DMS53 treated with DMSO at 0.1 percent for 48 hours (cell line): ENCODE data around the gene KIAA1671.

ENCODE experiments used
- DNase-seq: peaks from one replicate; lab custom pipeline; 2025; ENCODE audit not compliant: unreplicated experiment; lab: John Stamatoyannopoulos, UW

Gene KIAA1671

DNA sequence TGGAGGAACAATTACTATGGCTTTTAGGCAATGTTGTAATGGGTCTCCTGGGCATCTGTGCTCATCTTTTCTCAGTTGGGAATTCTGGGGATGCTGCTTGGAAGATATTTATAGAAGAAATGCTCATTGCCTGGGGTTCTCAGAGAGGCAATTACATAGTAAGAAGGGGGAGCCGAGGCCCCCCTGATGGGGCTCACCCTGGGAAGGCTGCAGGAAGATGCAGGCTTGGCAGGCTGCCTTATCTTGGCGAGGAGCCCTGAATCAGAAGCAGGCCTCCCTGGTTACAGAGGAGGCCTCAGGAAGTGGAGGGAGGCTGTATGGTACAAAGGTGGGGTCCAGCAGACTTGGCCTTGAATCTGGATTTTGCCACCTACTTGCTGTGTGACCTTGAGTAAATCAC is 186.5 kb downstream of the KIAA1671 start:
- no peak for DNase-seq

DNA sequence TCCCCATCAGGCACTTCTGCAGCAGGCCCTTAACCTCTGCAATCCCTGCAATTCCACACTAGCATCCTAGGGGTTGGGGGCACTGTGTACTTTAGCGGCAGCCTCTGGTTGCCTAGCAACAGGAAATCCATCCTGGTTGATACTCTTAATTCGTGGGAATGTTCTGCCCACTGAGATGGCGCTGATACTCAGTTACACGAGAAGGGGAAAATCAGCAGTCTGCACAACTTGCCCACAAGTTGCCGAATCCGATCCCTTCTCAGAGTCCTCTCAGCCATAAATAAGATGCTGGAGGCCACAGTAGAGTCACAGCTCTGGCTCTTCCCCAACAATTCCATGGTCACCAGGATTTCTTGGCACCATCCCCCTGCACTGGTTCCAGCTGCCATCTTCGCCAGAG is 189.6 kb downstream of the KIAA1671 start:
- no peak for DNase-seq

DNA sequence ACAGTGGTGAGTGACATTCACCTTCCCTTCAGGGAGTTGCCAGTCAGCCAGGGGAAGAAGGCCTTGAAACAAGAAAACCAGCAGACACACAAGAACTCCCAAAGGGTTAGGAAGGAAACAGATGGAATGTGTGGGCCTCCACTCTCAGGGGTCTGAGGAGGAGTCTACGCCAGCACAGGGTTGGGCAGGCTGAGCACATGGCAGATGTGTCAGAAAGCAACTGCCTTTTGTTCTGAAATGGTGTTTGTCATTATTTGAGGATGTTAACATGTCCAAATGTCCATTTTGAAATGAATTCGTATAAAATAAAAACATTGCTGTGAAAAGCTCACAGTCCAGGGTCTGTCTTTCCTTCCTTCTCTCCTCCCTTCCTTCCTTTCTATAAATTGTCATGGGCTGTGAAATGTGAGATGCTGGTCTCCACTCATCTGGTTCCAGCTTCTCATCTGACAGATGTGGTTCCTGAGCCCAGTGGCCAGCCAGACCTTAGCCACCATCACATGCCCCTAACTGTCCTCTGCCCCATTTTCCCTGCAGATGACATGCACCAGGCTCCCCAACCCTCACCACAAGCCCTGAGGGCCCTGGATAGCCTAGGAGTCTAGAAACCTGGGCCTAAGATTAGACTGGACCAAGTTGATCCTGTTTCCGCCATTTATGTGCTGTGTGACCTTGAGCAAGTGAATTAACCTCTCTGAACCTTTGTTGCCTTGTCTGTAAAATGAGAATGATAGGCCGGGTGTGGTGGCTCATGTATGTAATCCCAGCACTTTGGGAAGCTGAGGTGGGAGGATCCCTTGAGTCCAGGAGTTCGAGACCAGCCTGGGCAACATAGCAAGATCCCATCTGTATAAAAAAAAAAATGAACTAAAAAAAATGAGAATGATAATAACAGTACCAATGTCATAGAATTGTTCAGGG is 190.9 kb downstream of the KIAA1671 start:
- DNase-seq = no peak

DNA sequence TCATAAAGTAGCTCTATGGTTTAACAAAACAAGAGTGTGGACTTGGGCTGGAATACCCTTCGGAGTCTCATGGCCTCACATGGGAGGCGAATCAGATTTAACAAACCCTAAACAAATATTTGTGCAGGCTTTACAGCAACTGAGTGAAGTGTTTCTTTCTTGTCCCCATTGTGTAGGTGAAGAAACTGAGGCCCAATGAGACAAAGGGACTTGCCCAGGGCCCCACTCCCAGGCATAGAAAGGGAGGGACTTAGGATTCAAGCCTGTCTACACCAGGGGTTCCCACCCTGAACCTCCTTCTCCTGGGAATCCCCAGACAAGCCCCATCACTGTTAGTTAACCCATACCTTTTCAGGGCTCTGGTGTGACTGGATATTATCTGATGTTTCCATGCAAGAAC is 192.0 kb downstream of the KIAA1671 start:
- no peak for DNase-seq

DNA sequence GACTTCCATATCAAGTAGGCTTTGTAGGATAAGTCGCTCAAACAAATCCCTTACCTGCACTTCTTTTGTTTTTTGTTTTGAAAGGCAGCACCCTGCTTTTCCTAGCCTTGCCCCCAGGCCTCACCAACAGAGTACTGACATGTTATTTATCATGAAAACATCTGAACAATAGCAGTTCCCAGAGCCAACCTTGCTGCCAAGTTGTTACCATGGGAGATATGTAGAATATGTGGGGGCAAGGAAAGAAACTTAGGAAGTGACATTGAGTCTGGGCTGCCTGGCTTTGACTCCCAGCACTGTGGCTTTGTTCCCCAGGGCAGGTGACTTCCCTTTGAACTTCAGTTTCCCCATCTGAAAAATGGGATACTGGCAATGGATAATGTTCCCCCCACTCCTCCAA is 193.8 kb downstream of the KIAA1671 start:
- DNase-seq = no peak

DNA sequence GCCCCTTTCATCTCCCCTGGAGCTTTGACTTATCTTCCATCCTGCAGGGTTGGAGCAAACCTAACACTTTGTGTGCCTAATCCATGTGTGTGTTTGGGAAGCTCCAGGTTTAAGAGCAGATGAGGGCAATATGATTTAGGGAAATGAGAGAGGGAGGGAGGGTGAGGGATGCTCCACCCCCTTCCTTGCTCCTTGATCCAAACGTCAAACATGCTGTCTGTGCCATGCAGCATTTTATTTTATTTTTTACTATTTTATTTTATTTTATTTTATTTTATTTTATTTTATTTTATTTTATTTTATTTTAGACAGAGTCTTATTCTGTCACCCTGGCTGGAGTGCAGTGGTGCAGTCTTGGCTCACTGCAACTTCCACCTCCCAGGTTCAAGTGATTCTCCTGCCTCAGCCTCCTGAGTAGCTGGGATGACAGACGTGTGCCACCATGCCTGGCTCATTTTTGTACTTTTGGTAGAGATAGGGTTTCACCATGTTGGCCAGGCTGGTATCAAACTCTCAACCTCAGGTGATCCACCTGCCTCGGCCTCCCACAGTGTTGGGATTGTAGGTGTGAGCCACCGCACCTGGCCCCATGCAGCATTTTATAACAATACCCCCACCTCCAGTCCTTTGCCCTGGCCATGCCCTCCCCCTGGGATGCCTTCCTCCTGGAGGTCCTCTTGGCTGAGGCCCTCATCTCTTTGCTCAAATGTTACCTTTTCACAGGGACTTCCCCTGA is 194.6 kb downstream of the KIAA1671 start:
- no peak for DNase-seq

DNA sequence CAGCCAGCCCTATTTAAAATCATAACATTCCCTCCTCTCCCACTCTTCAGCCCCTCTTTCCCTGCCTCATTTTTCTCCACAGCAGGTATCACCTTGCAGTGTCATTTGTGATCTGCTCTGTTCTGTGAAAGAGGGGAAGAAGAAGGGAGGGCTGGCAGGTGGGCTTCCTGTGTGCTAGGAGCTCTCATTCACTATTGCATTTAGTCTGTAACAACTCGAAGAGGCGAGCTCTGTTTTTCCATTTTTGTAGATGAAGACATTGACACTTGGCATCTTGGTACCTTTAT is 195.1 kb downstream of the KIAA1671 start:
- DNase-seq = no peak

DNA sequence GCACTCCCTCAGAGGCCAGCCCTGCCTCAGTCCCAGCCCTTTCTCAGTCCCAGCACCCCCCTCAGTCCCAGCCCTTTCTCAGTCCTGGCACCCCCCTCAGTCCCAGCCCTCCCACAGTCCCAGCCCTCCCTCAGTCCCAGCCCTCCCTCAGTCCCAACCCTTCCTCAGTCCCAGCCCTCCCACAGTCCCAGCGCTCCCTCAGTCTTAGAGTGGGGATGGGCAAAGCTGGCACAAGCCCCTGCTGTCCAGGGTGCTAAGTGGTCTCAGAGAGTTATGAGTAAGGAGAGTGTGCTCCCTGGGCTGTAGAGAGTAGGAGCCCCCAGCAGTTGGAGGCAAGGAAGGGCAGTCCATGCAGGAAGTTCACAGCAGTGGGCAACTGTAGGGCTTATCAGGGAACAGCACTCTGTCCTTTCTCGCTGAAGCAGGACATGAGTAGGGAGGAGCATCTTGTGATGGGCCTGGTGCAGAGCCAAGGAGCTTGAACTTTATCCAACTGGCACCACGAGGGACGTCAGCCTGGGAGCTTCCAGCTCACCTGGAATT is 195.7 kb downstream of the KIAA1671 start:
- DNase-seq = no peak

DNA sequence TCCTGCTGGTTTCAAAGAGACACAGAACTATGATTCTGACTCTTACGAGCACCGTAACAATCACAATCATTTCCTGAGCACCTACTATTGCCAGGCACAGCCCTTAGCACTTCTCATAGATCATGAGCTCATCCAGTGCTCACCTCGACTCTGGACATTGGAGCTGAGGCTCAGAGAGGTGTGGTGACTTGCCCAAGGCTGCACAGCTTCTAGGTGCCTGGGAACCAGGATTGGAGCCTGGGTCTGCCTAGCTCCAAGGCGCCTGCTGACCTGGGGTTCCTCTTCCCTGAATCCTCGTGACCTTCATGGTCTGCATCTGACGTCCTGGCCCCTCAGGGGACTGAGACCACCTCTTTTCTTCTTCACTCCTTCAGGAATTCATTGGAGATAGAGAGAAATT is 196.5 kb downstream of the KIAA1671 start:
- no peak for DNase-seq

DNA sequence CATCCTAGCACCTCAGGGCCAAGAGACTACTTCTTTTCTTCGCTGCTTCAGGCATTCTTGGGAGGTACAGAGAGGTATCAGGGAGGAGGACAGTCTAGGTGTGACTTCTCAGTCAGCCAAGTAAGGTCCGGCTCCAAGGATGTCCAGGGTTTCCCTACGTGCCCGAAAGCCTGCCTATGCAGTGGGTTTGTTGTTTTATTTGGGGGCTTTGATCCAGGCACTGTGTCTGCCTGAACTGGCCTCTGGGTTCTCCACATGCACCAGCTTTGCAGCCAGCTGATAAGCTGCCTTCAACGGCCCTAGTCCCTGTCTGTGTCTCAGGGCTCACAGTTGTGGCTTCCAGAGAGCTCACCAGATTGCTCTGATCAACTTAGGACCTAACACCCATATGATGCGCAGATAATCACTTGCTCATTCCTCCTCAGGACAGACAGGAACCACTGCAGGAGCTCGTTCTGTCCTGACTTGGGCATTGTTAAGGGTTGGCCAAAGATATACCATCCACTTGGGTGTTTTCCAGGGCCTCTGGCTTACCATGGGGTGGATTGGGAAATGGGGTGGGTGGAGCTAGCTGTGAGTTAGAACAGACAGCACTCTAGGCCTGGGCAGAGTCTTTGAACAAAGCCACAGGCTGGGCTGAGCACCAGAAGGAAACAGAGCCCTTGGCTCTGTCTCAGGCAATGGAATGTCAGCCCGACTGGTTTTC is 201.6 kb downstream of the KIAA1671 start:
- no peak for DNase-seq

DNA sequence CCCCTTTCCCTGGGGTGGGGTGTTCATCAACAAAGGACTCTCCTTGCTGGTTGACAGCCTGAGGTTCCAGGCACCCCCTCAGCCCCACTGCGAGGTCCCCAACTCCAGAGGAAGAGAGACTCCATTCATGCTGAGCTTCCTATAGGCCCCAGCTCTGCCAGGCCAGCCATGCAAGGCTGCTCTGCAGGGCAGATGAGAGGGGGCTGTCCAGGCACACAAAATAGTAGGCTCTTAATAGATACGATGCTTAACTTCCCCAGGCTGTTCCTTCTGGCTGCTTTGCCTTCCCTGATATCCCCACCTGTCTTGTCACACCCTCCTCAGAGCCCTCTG is 202.1 kb downstream of the KIAA1671 start:
- no peak for DNase-seq

DNA sequence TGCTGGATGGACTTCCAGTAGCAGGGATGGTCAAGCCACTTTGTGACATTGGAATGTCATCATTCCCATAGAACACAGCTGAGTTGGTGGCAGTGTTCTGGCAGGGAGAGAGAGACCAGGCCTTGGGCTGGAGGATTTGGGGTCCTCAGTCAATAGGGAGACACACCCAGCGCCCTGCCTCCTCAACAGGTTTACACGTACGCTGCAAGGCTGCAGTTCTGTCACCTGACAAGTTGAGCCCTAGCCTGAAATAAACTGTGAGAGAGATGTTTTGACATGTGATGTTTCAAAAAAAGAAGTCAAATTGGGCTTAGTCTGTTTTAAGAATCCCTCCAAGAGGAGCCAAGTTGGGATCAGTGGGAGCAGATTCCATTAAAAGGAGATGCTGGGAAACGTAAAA is 204.2 kb downstream of the KIAA1671 start:
- no peak for DNase-seq

DNA sequence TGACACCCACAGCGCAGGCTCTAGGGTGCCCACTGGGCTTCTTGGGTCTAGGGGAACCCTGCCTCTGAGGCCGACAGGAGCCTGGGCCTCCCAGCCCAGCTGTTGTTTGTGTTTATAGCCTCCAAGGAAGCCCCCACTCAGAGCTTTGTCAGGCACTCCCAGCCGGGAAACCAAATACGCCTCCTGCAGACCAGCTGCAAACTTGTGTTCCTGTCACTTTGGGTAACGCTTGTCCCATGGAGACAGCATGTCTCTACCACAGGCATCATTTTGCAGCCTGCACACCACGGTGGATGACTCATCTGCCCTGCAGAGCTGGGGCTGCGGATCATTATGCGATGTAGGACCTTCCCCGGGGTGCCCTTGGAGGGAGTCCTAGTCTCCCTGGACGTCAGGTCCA is 206.5 kb downstream of the KIAA1671 start:
- DNase-seq = no peak

DNA sequence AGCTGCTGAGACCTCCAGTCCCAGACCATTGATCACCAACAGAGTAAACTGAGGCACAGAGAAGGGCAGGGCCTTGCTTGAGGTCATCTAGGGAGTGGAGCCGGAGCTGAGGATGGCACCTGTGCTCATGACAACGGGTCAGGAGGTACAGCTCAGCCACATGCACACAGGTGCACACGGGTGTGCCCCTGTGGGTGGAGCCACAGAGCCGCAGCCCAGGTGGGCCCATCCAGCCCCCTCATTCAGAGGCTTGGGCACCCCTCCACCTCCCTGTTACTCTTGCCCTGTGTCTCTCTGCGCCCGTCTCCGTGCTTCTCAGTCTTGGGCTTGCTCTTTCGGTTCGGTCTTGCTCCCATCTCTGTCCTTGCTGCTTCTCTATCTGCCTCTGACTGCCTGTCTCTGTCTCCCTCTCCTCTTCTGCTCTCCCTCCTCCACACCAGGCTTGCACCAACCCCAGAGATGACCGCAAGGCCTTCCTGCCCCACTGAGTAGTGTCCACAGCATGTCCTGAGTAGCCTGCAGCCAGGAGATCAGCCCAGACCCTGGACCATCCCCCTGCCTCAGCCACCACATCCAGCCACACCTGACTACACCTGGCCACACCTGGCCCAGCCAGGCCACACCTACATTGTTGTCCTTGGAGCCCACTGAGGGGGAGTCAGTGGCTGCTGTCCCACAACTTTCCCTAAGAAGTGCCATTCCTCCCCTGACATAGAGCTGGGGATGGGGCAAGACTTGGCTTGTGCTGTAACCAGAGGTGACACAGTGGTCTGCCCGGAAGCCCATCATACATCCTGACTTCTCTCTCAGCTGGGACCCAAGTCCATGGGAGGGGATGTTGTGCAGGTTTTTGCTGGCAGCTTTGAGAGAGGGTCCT is 207.8 kb downstream of the KIAA1671 start:
- DNase-seq = no peak

DNA sequence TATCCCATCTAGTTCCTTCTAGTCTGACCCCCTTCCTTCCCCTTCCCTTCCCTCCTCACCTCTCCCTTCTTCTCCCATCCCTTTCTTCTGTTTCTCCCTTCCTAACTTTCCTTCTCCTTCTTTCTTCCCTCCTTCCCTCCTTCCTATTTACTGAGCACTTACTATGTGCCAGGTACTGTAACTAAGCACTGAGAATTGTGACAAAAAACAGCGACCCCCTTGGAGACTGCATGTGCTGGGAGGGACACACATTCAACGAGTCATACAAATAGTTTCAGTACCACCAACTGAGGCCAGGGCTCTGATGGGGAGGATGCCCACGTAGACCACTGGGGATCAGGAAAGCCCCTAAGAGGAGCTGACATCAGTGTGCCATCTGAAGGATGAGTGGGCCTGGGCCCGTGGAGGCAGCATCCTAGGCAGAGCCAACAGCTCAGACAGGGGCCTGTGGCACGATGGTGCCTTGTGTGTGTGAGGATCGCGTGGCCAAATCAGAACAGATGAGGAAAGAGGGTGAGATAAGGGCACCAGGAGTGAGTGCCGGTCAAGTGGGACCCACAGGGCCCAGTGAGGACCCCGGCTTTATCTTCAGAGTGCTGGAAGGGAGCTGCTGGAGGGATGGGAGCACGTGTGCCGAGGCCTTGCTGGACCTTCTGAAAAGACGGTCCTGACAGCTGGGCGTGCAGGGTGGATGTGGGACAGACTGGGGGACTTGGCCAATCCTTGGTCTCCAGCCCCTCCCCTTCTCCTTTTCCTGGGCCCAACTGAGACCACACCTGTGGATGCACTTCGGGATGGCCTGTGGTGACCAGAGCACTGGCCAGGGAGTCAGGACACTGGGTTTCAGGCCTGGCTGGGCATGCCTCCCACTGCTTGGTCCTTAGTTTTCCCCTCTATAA is 208.8 kb downstream of the KIAA1671 start:
- no peak for DNase-seq

DNA sequence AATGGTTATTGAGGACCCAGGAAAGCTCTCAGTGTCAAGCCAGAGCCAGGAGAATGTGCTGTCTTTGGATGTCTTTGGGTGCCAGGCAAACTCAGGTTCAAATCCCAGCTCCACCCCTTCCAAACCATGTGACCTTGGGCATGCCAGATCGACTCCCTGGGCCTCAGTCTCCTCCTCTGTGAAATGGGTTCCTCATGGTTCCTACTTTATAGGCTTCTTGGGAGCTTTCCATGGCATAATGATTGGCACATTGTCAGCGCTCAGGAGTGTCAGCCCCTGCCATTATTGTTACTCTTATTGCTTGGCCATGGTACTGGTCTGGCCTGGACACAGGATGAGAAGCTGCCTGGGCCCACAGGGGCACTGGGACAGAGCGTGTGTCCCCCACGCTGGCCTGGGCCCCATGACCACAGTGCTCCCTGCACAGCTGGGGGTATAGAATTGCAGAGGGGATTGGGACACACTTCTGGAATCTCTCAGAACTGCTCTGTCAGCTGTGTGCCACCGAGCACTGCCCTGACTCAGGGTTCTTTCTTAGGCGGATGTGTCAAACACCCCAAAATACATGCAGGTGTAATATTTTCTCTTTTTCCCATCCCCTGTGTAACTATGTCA is 209.5 kb downstream of the KIAA1671 start:
- DNase-seq = no peak

DNA sequence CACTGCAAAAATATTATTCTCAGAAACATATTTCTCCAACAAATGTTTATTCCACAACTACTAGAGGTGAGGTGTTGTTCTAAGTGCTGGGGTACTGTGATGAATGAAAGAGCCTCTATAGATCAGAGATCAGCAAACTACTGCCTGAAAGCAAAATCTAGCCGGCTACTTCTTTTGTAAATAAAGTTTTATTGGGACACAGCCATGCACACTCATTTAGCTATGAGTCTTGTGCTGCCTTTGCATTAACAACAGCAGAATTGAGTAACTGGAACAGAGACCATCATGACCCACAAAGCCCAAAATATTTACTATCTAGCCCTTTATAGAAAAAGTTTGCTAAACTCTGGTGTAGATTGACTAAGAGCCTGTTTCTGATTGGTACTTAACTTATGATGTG is 210.0 kb downstream of the KIAA1671 start:
- no peak for DNase-seq

DNA sequence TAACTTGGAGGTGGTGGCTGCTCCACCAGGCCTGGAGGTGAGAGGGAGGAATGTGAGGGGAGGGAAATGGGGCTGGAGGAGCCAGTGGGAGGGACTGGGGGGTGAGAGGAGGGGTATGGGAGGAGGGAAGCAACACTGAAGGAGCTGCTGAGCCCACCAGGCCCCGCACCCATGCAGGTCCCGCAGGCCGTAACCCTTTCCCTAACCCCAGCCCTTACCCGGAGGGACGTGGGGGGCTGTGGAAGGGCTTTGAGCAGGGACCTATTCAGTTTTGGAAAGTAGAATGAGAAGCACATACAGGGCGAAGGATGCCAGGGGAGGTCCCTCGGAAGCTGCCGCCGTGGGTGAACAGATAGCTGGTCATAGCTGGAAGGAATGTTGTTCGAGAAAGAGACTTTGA is 213.3 kb downstream of the KIAA1671 start:
- no peak for DNase-seq

DNA sequence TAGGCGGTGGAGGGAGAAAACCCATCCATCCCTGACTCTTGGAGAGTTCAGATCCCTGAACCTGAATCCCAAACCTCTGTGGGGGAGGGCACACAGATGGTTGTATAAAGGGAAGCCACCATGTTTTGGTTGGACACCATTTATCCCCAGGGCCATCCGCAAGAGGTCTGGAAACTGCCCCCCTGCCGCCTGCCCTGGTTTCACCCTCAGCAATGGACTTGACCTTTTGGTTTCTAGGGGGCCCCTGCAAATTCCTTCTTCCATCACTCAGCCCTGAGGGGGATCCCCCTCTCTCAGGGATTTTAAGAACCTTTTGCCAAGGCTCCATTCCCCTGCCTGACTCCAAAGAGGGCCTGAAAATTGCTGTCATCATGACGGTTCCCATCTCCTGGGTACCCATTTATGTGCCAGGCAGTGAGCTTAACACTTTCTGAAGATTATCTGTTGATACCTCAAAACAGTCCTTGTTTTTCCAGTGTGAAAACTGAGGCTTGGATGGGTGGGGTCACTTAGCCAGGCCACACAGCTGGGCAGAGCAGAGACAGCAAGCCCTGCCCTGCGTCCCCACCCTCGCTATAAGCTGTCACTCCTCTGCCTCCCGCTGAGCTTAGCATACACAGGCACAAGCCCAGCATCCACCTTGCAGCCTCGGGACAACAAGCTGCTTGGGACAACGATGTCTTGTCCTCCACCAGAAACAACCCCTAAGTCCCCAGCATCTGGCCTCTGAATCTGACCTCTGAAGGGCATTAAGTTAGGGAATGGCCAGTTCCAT is 213.9 kb downstream of the KIAA1671 start:
- DNase-seq = no peak
